ENCODE measurements around the gene CAPN10. TPM values are rescaled to one million over a fixed set of nuclear protein-coding genes. Genes with fewer than 3 reads are reported as not detected.

Gene CAPN10
- total RNA-seq, 1 experiment from 2014 or later = 61.3 TPM

GRCh38 chr2:240646176-240646899, 59.8 kb downstream of the CAPN10 start (continued):
- TF ChIP-seq ZNF532 (CRISPR knock-in tag; IDR thresholded peaks at IDR 0.05; ENCODE audit: borderline replicate concordance) (no peak), ZNF396 (CRISPR knock-in tag; IDR thresholded peaks at IDR 0.05; ENCODE audit: borderline replicate concordance) (no peak), ZNF317 (CRISPR knock-in tag; IDR thresholded peaks at IDR 0.05; ENCODE audit: borderline replicate concordance, low read depth) (no peak)

GRCh38 chr2:240646900-240647502, 60.5 kb downstream of the CAPN10 start:
- TF ChIP-seq ZNF671 (CRISPR knock-in tag; IDR thresholded peaks at IDR 0.05) = no peak
- no peak for TF ChIP-seq TEAD1 (CRISPR knock-in tag; IDR thresholded peaks at IDR 0.05)
- no peak for TF ChIP-seq GRHL2 (CRISPR knock-in tag; IDR thresholded peaks at IDR 0.05; ENCODE audit: insufficient replicate concordance, severe bottlenecking)
- TF ChIP-seq STAT6 (CRISPR knock-in tag; conservative IDR thresholded peaks at IDR 0.05; ENCODE audit: low read depth) = no peak
- no peak for TF ChIP-seq CBFB (CRISPR knock-in tag; IDR thresholded peaks at IDR 0.05; ENCODE audit: low read depth)
- TF ChIP-seq EMX1 (CRISPR knock-in tag; IDR thresholded peaks at IDR 0.05) = no peak
- no peak for TF ChIP-seq ZNF423 (CRISPR knock-in tag; IDR thresholded peaks at IDR 0.05)
- no peak for TF ChIP-seq ZNF317 (CRISPR knock-in tag; IDR thresholded peaks at IDR 0.05; ENCODE audit: borderline replicate concordance, low read depth)
- no peak for TF ChIP-seq JAZF1 (CRISPR knock-in tag; IDR thresholded peaks at IDR 0.05)
- Mint-ChIP-seq H3K9me3 (peaks cover 5% of the 10 kb centered on the region), H3K27me3 (ENCODE audit: low read depth) (peaks cover 3% of the 10 kb centered on the region), H3K4me1 (peaks cover 3% of the 10 kb centered on the region; the same call in 1 of the 2 replicates), H3K36me3 (no peaks in the 10 kb centered on the region), H3K4me3 (no peak overlapping the region), H3K27ac (no peak overlapping the region)
- no peak for ATAC-seq
- no peak for DNase-seq (ENCODE audit: low spot score)
- CTCF ChIA-PET = interaction anchor here (0.8 to 1.2 kb wide), 2 partner anchors 10 to 61 kb away, joined by 3 read pairs; no protein-coding TSS in a partner anchor
- POLR2A ChIA-PET = no interaction called here

DNA sequence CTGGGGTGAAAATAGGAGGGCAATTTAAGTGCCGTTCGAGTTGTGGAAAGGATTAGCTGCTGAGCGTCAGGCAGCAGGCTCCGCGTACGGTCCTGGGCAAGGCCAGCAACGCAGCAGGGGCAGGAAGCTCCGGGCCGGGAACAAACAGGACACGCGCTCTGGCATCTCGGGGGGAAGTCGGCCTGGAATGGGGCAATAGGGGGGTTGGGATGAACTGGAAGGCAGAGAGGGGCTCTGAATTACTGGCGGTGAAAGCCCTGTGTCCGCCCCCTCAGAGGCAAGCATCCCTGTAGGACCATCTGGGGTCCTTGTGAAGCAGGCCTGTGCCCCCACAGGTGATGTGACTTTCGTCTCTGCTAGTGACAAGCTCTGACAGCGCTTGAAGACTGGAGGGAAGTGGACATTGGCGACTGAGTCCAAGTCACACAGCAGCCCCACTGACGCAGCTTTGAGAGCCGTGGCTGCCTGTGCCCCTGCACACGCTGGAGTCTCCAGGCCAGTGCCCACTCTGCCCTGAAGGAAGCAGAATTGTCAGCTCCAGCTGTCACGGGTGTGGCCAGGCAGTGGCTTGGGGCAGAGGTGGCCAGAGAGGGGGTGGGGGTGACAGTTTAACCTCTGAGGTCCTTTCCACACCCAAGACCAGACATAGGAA, 61.1 kb downstream of the CAPN10 start:
- ATAC-seq (no peak), DNase-seq (ENCODE audit: low spot score) (no peak)
- TF ChIP-seq, protein P1, sequence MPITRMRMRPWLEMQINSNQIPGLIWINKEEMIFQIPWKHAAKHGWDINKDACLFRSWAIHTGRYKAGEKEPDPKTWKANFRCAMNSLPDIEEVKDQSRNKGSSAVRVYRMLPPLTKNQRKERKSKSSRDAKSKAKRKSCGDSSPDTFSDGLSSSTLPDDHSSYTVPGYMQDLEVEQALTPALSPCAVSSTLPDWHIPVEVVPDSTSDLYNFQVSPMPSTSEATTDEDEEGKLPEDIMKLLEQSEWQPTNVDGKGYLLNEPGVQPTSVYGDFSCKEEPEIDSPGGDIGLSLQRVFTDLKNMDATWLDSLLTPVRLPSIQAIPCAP (CRISPR knock-in tag; IDR thresholded peaks at IDR 0.05) = no peak
- TF ChIP-seq FOXP1 (CRISPR knock-in tag; IDR thresholded peaks at IDR 0.05; ENCODE audit: borderline replicate concordance) = no peak
- Mint-ChIP-seq H3K36me3 (no peaks in the 10 kb centered on the region), H3K27me3 (ENCODE audit: low read depth) (peaks cover 3% of the 10 kb centered on the region), H3K9me3 (peaks cover 7% of the 10 kb centered on the region), H3K4me1 (peaks cover 3% of the 10 kb centered on the region; the same call in 1 of the 2 replicates), H3K27ac (no peak overlapping the region), H3K4me3 (no peak overlapping the region)
- ChIA-PET POLR2A (no interaction called here), CTCF (interaction anchor here (0.8 to 2.0 kb wide), 3 partner anchors 9 to 62 kb away, joined by 3 to 6 read pairs (median 3); no protein-coding TSS in a partner anchor)
